ENCODE results near the gene HERC3.

The HERC3 gene

DNA sequence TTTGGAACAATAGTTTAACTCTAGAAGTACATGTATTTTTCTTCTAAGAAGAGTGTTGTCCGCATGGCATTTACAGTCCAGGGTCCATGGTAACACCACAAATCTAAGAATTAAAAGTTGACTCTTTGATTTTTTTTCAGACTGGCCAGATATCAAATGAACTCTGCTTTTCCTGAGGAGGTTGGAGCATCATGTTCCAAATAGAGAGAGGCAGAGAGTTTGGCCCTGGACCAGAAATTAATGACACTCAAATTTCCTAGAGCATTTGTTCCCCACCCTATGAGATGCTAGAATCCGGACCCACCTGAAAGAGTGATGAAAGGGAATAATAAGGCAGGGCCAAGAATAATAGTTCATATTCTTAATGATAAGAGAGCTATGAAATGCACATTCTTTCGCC lies 152.3 kb downstream of the HERC3 start:
- TF ChIP-seq, protein P1, sequence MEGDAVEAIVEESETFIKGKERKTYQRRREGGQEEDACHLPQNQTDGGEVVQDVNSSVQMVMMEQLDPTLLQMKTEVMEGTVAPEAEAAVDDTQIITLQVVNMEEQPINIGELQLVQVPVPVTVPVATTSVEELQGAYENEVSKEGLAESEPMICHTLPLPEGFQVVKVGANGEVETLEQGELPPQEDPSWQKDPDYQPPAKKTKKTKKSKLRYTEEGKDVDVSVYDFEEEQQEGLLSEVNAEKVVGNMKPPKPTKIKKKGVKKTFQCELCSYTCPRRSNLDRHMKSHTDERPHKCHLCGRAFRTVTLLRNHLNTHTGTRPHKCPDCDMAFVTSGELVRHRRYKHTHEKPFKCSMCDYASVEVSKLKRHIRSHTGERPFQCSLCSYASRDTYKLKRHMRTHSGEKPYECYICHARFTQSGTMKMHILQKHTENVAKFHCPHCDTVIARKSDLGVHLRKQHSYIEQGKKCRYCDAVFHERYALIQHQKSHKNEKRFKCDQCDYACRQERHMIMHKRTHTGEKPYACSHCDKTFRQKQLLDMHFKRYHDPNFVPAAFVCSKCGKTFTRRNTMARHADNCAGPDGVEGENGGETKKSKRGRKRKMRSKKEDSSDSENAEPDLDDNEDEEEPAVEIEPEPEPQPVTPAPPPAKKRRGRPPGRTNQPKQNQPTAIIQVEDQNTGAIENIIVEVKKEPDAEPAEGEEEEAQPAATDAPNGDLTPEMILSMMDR (IDR thresholded peaks at IDR 0.05; ENCODE audit: insufficient read depth, low read length) = no peak
- TF ChIP-seq GABPA (IDR thresholded peaks at IDR 0.05; ENCODE audit: low read depth) = no peak
- no peak for TF ChIP-seq SPI1 (IDR thresholded peaks at IDR 0.05; ENCODE audit: borderline replicate concordance, low read depth)
- TF ChIP-seq, protein P2, sequence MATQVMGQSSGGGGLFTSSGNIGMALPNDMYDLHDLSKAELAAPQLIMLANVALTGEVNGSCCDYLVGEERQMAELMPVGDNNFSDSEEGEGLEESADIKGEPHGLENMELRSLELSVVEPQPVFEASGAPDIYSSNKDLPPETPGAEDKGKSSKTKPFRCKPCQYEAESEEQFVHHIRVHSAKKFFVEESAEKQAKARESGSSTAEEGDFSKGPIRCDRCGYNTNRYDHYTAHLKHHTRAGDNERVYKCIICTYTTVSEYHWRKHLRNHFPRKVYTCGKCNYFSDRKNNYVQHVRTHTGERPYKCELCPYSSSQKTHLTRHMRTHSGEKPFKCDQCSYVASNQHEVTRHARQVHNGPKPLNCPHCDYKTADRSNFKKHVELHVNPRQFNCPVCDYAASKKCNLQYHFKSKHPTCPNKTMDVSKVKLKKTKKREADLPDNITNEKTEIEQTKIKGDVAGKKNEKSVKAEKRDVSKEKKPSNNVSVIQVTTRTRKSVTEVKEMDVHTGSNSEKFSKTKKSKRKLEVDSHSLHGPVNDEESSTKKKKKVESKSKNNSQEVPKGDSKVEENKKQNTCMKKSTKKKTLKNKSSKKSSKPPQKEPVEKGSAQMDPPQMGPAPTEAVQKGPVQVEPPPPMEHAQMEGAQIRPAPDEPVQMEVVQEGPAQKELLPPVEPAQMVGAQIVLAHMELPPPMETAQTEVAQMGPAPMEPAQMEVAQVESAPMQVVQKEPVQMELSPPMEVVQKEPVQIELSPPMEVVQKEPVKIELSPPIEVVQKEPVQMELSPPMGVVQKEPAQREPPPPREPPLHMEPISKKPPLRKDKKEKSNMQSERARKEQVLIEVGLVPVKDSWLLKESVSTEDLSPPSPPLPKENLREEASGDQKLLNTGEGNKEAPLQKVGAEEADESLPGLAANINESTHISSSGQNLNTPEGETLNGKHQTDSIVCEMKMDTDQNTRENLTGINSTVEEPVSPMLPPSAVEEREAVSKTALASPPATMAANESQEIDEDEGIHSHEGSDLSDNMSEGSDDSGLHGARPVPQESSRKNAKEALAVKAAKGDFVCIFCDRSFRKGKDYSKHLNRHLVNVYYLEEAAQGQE (IDR thresholded peaks at IDR 0.05; ENCODE audit: insufficient replicate concordance, low read depth) = no peak
- no peak for TF ChIP-seq POLR2AphosphoS5 (IDR thresholded peaks at IDR 0.05; ENCODE audit: low read depth)
- Histone ChIP-seq H3K4me3 (replicated peaks; ENCODE audit: insufficient read depth, low read length) (no peak overlapping the region), H3K27ac (replicated peaks) (no peak overlapping the region), H3K27me3 (ENCODE audit: insufficient read depth, poor library complexity, severe bottlenecking) (no peaks in the 10 kb centered on the region)
- no peak for DNase-seq (ENCODE audit: low read depth in 1 of 2, low spot score in 1 of 2)

DNA sequence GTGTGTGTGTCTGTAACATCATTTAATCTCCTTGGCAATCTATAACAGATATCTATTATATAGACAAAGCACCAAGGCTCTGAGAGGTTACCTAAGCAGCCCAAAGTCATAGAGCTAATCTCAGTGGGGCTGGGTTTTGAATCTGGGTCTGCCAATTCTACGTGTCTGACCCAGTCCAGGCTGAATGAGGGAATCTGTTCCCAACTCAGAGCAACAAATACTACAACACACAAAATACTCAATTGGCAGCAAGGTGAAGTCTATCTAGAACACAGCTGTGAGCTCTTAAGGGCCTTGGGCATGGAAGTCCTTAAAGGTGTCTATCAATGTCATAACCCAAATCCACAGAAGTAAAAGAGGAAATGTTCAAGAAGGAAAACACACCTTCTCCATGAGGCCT lies 152.9 kb downstream of the HERC3 start:
- H3K27ac ChIP-seq (replicated peaks) = no peak overlapping the region
- no peak overlapping the region for H3K4me3 ChIP-seq (replicated peaks; ENCODE audit: insufficient read depth, low read length)
- H3K27me3 ChIP-seq (ENCODE audit: insufficient read depth, poor library complexity, severe bottlenecking) = no peaks in the 10 kb centered on the region
- TF ChIP-seq GABPA (IDR thresholded peaks at IDR 0.05; ENCODE audit: low read depth) (no peak), POLR2AphosphoS5 (IDR thresholded peaks at IDR 0.05; ENCODE audit: low read depth) (no peak), SPI1 (IDR thresholded peaks at IDR 0.05; ENCODE audit: borderline replicate concordance, low read depth) (no peak)
- TF ChIP-seq, protein P1 (IDR thresholded peaks at IDR 0.05; ENCODE audit: insufficient read depth, low read length) = no peak
- TF ChIP-seq, protein P2 (IDR thresholded peaks at IDR 0.05; ENCODE audit: insufficient replicate concordance, low read depth) = no peak
- DNase-seq (ENCODE audit: low read depth in 1 of 2, low spot score in 1 of 2) = no peak

DNA sequence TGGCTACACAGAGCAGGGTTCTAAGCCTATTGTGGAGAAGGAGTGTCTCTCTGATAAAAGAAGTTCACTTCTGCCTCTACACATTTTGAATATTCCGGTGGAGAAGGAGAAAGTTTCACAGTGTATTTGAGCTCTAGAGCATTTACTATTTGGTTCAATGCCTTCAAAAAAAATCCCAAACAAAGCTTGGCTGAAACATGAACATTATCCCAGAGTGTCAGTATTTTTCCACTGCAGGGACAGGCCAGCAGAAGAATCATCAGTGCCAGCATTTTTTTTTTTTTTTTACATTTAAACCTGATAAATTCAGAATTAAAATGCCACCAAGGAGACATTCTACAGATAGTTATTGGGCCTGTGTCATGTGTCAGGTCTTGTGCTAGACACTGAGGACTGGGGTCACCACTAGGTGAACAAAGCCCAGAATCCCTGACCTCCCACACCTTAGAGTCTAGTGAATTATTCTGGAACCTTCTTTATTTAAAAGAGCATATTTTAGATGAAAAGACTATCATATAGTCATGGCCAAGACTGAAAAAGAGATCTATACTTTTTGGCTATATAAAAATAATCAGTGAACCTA lies 153.4 kb downstream of the HERC3 start:
- no peak for DNase-seq (ENCODE audit: low read depth in 1 of 2, low spot score in 1 of 2)
- no peak for TF ChIP-seq POLR2AphosphoS5 (IDR thresholded peaks at IDR 0.05; ENCODE audit: low read depth)
- TF ChIP-seq, protein P2 (IDR thresholded peaks at IDR 0.05; ENCODE audit: insufficient replicate concordance, low read depth) = no peak
- no peak for TF ChIP-seq GABPA (IDR thresholded peaks at IDR 0.05; ENCODE audit: low read depth)
- TF ChIP-seq SPI1 (IDR thresholded peaks at IDR 0.05; ENCODE audit: borderline replicate concordance, low read depth) = no peak
- TF ChIP-seq, protein P1 (IDR thresholded peaks at IDR 0.05; ENCODE audit: insufficient read depth, low read length) = no peak
- H3K27ac ChIP-seq (replicated peaks) = no peak overlapping the region
- no peak overlapping the region for H3K4me3 ChIP-seq (replicated peaks; ENCODE audit: insufficient read depth, low read length)
- H3K27me3 ChIP-seq (ENCODE audit: insufficient read depth, poor library complexity, severe bottlenecking) = no peaks in the 10 kb centered on the region

Data from HL-60 (cell line).